ENCODE data around the gene AGA.

AGA gene

DNA sequence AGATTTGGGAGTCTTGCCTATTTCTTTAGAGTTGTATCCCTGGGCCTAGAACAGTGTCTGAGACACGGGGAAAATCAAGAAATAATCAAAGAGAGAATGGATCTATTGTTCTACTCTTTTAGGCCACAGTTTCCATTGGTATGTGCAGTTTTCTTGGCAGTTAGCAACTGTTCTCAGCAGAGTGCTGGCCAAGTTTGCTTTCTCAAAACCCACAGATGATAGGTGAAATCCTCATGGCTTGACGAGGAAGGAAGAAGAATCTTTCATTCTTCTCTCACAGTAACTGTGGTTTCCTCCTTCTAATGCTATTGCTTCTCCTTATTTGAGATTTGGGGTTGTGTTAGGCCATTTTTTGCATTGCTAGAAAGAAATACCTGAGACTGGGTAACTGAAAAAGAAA, 42.2 kb downstream of the AGA start:
- DNase-seq (ENCODE audit: low read depth), result no peak
- H3K4me3 ChIP-seq (ENCODE audit: low read depth, low read length), result no peak overlapping the region

DNA sequence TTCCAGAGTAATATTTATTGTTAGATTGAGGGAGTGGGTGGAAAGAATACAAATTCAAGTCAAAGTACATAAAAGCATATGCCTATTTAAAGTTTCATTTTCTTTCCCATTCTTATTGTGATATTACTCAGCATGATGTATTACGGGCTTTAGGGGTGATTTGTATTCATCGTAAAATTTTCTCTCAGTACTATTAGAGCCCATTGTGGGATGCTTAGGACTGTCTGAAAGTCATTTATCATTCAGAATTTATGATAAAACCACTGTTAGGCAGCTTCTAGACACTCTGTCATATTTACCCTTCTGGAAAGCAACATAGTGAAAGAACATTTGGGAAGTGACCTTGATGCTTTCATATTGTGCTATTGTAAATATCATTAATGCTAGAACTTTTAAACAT, 45.9 kb downstream of the AGA start:
- H3K4me3 ChIP-seq (ENCODE audit: low read depth, low read length), result no peak overlapping the region

DNA sequence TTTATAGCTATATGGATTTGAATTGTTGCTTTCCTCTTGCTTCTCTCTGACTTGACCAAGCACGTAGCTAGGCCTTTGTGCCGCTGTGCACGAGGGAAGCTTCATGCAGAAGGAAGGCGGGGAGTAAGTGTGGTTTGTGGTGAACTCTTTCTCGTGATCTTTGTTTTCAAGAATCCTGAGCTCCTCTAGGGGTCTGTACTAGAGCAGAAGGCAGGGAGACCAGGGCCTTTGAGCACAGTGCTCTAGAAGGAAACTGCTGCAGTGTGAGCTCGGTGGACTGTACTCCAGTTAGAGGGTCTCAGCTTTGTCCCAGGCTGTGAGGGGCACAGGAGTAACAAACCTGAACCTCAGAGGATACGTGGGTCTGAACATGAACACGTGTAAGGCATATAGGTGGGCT, 49.0 kb downstream of the AGA start:
- H3K4me3 ChIP-seq (ENCODE audit: low read depth, low read length), result no peak overlapping the region
- no peak for DNase-seq (ENCODE audit: low read depth)

More for the DNA sequence above, 45.9 kb downstream of the AGA start:
- no peak for DNase-seq (ENCODE audit: low read depth)

DNA sequence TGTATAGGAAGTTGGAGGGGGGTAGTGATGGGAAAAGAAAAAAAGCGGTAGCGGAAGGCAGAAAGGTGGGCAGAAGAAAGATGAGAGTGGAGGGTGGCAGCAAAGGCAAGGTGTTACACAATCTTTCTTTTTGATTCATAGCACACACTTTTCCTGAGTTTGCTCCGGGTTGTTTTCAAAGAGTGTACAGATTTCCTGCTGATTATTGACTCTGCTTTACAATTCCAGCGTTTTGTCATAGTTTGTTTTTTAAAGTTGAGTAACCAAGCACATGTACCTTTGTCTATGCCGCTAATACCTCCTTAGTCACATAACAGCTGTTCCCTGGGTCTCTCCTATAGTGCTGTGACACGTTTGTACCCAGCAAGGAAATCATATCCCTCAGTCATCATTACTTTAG, 50.3 kb downstream of the AGA start:
- H3K4me3 ChIP-seq (ENCODE audit: low read depth, low read length), result no peak overlapping the region

DNA sequence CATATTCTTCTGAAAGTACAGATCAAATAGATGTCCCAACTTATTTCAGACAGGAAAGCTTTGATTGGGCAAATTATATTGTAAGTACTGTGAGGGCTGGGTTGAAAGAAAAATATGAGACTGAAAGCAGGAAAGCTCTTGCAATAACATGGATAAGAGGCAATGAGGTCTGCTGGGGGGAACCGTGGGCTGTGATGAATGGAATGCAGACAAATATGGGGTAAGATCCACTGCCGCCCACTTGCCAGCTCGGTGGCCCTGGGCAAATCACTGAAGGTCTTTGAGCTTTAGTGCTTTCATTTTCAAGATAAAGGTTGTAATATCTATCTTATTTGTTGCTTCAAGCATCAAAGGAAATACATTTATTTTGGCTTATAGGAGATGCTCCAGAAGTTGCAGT, 51.0 kb downstream of the AGA start:
- DNase-seq (ENCODE audit: low read depth), result no peak
- no peak overlapping the region for H3K4me3 ChIP-seq (ENCODE audit: low read depth, low read length)

More for the DNA sequence above, 50.3 kb downstream of the AGA start:
- no peak for DNase-seq (ENCODE audit: low read depth)

DNA sequence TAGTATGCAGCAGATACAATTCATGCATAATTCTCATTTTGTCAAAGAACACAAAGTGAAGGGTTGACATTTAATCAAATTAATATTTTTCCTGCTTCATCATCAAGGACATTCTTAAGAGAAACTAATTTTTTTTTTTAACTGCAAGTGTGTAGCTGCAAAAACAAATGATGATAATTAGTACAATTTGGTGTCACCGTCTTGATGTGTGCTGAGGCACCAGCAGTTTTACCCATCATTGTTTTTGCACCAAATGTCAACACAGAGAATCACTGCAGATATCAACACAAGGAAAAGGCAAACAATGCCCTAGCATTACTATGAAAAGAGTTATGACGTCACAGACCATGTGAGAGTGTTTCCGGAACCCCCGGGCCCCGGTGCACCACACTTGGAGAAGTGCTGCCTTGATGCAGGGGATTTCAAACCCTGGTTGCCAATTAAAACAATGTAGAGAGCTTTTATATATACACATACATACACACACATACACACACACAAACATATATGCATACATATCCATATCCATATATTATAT, 55.9 kb downstream of the AGA start:
- DNase-seq (ENCODE audit: low read depth), result no peak

DNA sequence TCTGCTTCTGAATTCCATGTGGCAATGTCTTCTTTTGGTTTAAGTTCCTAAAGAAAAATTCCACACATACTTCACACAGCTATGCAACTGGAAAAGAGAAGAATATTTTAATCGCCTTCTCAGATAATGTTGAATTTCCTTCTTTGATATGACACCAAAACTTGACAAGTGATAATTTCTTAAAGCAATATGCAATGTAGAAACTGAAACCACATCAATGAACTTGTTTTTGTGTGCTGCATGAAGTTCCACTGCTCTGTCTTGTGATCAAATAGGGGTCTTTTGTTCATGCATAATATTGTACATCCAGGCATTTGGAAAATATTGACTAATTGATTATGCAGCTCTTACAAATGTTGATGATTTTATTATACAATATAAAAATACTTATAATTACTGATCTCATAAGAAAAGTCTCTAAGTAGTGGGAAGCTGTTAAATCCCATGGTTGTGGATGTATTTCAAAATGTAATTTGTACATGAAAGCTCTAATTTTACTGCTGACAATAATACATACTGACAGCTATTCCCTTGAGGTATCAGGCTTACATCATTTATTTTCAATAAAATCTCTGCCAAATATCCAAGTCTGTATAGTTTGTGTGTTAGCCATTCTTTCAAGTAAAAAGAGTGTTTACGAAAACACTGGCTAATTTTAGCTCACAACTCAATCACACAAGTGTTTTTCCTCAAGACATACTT, 56.5 kb downstream of the AGA start:
- no peak overlapping the region for H3K4me3 ChIP-seq (ENCODE audit: low read depth, low read length)
- DNase-seq (ENCODE audit: low read depth), result peak; percentile 9

More for the DNA sequence above, 55.9 kb downstream of the AGA start:
- no peak overlapping the region for H3K4me3 ChIP-seq (ENCODE audit: low read depth, low read length)

DNA sequence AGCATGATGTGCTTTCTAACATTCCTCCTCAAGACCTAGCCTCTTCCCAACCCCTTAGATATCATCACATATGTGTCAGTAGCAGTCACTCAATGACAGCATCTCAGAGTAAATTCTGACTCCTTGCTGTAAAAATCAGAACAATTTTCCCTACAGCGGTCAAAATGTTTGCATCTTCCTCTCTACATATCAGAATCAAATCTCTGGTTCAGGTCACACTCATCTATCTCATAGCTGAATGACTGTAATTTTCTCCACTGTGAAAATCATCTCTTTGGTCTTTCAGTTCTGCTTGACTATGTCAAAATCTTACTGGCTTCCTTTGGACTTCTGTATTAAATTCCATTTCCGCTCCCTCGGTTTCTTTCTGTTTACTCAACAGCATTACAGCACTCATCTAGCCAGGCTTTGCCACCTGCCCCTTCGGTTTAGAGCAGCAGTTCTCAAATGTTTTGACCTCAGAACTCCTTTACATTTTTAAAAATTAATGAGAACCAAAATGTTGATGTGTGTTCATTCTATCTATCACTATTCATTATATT, 57.3 kb downstream of the AGA start:
- no peak overlapping the region for H3K4me3 ChIP-seq (ENCODE audit: low read depth, low read length)

DNA sequence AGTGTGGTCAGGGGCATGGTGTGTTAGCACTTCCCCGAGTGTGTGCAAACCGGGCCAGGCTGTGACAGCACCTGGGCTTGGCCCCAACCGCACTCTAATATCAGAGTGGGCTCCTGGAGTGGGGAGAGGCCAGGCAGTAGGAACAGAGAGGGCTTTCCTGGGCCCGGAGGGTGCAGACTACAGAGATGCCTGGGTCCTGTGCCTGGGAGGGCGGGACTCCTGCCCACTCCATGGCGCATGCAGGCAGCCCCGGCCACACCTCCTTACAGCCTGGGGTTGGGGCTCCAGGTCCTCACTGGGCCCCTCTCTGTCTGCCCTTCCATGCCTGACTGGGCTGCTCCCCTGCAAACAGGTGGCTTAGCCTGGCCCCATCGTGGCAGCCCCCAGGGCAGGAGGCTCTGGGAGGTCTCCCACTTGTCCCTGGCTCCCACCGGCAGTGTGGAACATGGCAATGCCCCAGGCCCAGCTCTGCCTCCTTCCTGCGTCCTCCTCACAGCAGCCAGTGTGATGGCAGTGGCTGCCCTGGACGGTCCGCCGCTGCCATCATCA, 60.4 kb downstream of the AGA start:
- DNase-seq (ENCODE audit: low read depth), result no peak
- H3K4me3 ChIP-seq (ENCODE audit: low read depth, low read length), result no peak overlapping the region

More for the DNA sequence above, 57.3 kb downstream of the AGA start:
- DNase-seq (ENCODE audit: low read depth), result no peak

All from skeletal muscle cell (primary cell).